Measurements from ENCODE around the gene ZAP70. TPM values are rescaled to one million over a fixed set of nuclear protein-coding genes. Genes with fewer than 3 reads are reported as not detected.

The ZAP70 gene
- total RNA-seq, 1 donor from 2014 or later: 10.2 TPM

DNA sequence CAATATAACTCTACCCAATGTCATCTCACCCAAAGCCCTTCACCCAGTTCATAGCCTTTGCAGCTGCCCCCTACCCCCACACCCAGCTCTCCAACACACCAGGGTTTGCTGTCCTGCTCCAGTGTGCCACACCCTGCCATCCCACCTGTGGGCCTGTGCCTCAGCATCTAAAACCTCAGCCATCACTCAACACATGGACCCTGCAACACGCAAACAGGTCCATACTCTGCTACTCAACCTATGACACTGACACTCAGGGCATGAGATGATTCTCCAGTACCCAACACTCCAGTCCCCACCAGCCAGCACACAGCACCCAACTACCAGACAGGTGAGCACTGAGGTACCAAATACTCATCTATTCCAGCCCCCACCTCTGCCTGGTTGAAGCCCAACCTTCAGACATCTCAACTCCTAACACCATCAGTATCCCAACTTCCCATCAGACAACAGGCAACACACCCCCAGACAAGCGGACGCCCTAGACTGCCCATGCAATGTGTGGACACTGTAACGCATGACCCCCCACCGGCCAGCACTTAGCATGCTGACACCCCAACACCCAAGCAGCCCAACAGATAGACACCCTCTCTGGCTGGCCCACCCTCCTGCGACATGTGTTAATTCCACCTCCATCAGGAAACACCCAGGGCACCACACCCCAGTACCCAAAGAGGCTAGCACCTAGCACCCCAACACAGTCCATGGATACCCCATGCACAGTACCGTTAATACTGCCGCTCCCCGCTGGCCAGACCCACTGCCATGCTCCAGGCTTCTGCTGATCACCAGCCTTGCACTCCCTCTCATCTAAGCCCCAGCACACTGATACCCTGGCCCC is 25.0 kb downstream of the ZAP70 start:
- H3K27me3 ChIP-seq: no peaks in the 10 kb centered on the region
- no peaks in the 10 kb centered on the region for H3K9me3 ChIP-seq
- no peak overlapping the region for H3K27ac ChIP-seq
- no peaks in the 10 kb centered on the region for H3K36me3 ChIP-seq
- no peaks in the 10 kb centered on the region for H3K4me1 ChIP-seq
- intact Hi-C loops (cut with DNase I): no loop called here
- TF ChIP-seq, protein P1, sequence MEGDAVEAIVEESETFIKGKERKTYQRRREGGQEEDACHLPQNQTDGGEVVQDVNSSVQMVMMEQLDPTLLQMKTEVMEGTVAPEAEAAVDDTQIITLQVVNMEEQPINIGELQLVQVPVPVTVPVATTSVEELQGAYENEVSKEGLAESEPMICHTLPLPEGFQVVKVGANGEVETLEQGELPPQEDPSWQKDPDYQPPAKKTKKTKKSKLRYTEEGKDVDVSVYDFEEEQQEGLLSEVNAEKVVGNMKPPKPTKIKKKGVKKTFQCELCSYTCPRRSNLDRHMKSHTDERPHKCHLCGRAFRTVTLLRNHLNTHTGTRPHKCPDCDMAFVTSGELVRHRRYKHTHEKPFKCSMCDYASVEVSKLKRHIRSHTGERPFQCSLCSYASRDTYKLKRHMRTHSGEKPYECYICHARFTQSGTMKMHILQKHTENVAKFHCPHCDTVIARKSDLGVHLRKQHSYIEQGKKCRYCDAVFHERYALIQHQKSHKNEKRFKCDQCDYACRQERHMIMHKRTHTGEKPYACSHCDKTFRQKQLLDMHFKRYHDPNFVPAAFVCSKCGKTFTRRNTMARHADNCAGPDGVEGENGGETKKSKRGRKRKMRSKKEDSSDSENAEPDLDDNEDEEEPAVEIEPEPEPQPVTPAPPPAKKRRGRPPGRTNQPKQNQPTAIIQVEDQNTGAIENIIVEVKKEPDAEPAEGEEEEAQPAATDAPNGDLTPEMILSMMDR (IDR thresholded peaks at IDR 0.05): no peak
- H3K4me3 ChIP-seq: no peak overlapping the region
- no peak for ATAC-seq
- peak; percentile 50 for DNase-seq

- no peaks in the 10 kb centered on the region for H3K36me3 ChIP-seq
- no peak overlapping the region for H3K4me3 ChIP-seq
- H3K27ac ChIP-seq: no peak overlapping the region
- no peaks in the 10 kb centered on the region for H3K9me3 ChIP-seq
- TF ChIP-seq, protein P1 (IDR thresholded peaks at IDR 0.05): no peak
- DNase-seq (peak; percentile 51), ATAC-seq (no peak)
- H3K27me3 ChIP-seq: no peaks in the 10 kb centered on the region
- intact Hi-C loops (cut with DNase I): no loop called here
- H3K4me1 ChIP-seq: no peaks in the 10 kb centered on the region
Measured at GRCh38 chr2:97739020-97739892, 25.9 kb downstream of the ZAP70 start.

DNA sequence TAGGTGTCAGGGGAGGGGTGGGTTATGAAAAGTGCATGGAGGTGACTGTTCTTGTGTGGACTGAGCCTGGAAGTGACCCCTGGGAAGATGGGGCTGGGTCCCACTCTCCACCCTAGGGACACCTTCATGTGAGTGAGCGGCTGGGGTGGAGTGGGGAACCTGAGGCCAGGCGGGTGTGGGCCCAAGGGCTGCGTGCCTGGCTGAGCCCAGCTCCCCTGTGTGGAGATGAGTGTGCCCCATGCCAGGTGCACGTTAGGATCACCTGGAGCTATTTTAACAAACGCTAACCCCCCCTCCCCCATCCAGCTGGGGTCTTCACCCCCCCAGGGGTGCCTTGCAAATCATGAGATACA is 26.5 kb downstream of the ZAP70 start:
- TF ChIP-seq, protein P1 (IDR thresholded peaks at IDR 0.05): no peak
- DNase-seq: peak; percentile 55
- H3K4me1 ChIP-seq: no peaks in the 10 kb centered on the region

GRCh38 chr2:97740590-97741182 is 27.3 kb downstream of the ZAP70 start:
- Histone ChIP-seq H3K4me1 (no peaks in the 10 kb centered on the region), H3K27ac (no peak overlapping the region), H3K4me3 (no peak overlapping the region), H3K9me3 (no peaks in the 10 kb centered on the region), H3K27me3 (no peaks in the 10 kb centered on the region), H3K36me3 (no peaks in the 10 kb centered on the region)
- DNase-seq (peak; percentile 72), ATAC-seq (peak; percentile 87)
- intact Hi-C loops (cut with DNase I): no loop called here
- TF ChIP-seq, protein P1 (IDR thresholded peaks at IDR 0.05): peak; percentile 70

More for the DNA sequence above, 26.5 kb downstream of the ZAP70 start:
- Histone ChIP-seq H3K36me3 (no peaks in the 10 kb centered on the region), H3K27ac (no peak overlapping the region), H3K27me3 (no peaks in the 10 kb centered on the region), H3K9me3 (no peaks in the 10 kb centered on the region), H3K4me3 (no peak overlapping the region)
- intact Hi-C loops (cut with DNase I): no loop called here
- no peak for ATAC-seq

DNA sequence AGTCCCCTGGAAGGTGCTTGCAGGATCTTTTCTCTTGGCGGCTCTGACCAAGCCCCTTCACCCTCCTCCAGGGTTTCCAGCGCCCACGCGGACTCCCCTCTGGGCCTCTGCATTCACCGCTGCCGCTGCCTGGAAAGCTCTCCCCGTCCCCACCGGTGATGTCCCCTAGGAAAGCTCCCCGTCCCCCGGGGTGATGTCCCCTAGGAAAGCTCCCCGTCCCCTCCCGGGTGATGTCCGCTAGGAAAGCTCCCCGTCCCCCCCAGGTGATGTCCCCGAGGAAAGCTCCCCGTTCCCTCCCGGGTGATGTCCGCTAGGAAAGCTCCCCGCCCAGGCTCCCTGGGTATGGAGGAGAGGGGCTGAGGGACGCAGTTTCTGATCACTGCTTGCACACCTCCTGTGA is 27.9 kb downstream of the ZAP70 start:
- no peaks in the 10 kb centered on the region for H3K27me3 ChIP-seq
- no peak overlapping the region for H3K4me3 ChIP-seq
- TF ChIP-seq, protein P1 (IDR thresholded peaks at IDR 0.05): no peak
- intact Hi-C loops (cut with DNase I): no loop called here
- no peaks in the 10 kb centered on the region for H3K4me1 ChIP-seq
- H3K27ac ChIP-seq: no peak overlapping the region
- no peaks in the 10 kb centered on the region for H3K9me3 ChIP-seq
- no peak for ATAC-seq
- peak; percentile 42 for DNase-seq
- no peaks in the 10 kb centered on the region for H3K36me3 ChIP-seq

Data from upper lobe of right lung (tissue), 1 donor.